Endothelial cell of umbilical vein (primary cell): ENCODE data around the gene PLK5.

Experiments used
- CTCF ChIP-seq, 2 donors: IDR thresholded peaks; 1 replicate in 1 of 2; 2 replicates in 1 of 2; pipeline ENCODE4 v1.5.1; 2011; ENCODE audit warnings: low read length in 2 of 2, mild to moderate bottlenecking in 2 of 2, moderate library complexity in 2 of 2, control low read depth in 1 of 2, inconsistent platforms in 1 of 2, low read depth in 1 of 2; ENCODE audit not compliant: insufficient read depth in 1 of 2; ENCODE audit errors: extremely low read depth in 1 of 2
- POLR2AphosphoS5 ChIP-seq: IDR thresholded peaks from 2 replicates; pipeline ENCODE4 v1.6.1; 2012; ENCODE audit warnings: low read depth, mild to moderate bottlenecking, control low read depth, low read length, moderate library complexity; ENCODE audit not compliant: insufficient read depth

GRCh38 chr19:1567848-1568227, 44.0 kb downstream of the PLK5 start:
- TF ChIP-seq POLR2AphosphoS5 (no peak), CTCF (IDR thresholded peaks at IDR 0.05; ENCODE audit: extremely low read depth in 1 of 2, insufficient read depth in 1 of 2, low read depth in 1 of 2, low read length in 2 of 2) (no peak)
